H1 (cell line): Measurements from ENCODE around the gene CEMIP2. TPM values are rescaled to one million over a fixed set of nuclear protein-coding genes. Genes with fewer than 3 reads are reported as not detected.

Source experiments
- CTCF ChIA-PET: fragments of 300-600 bp; sonication (Branson Sonifier 250); formaldehyde crosslinking; loops from one replicate; lab custom pipeline; 2021; ENCODE audit not compliant: partially characterized antibody; lab: Charles Lee
- POLR2A ChIA-PET: fragments of 300-600 bp; sonication (Branson Sonifier 250); formaldehyde crosslinking; loops from one replicate; lab custom pipeline; 2021; ENCODE audit warnings: inconsistent platforms; ENCODE audit not compliant: partially characterized antibody; lab: Charles Lee
- DNase-seq, 2 experiments: peaks; one replicate each; pipeline versions ENCODE4 v3.0.0 to v3.0.0-alpha.2; 2010 to 2022; ENCODE audit warnings: low spot score in 2 of 2, low read depth in 1 of 2, mixed read lengths in 1 of 2
- FAIRE-seq: peaks from 2 replicates; lab custom pipeline; 2011; peaks lifted over from hg19 to GRCh38; lab: Jason Lieb, UNC
- H2AFZ ChIP-seq: 2 replicates; pipeline ENCODE4 v1.8.1; 2012; ENCODE audit warnings: low read length, inconsistent platforms
- H2AK5ac ChIP-seq: 2 replicates; pipeline ENCODE4 v1.6.1; 2013; ENCODE audit warnings: low read depth, low read length
- H2BK120ac ChIP-seq: replicated peaks from 2 replicates; pipeline ENCODE3; 2013; ENCODE audit warnings: low read depth, low read length, inconsistent platforms
- H2BK12ac ChIP-seq: 2 replicates; pipeline ENCODE4 v1.6.1; 2013; ENCODE audit warnings: low read depth, low read length
- H2BK15ac ChIP-seq: 2 replicates; pipeline ENCODE4 v1.6.1; 2013; ENCODE audit warnings: low read length
- H2BK20ac ChIP-seq: 2 replicates; pipeline ENCODE4 v1.6.1; 2013; ENCODE audit warnings: low read length
- H2BK5ac ChIP-seq: 2 replicates; pipeline ENCODE4 v1.6.1; 2013; ENCODE audit warnings: low read depth, low read length
- H3K14ac ChIP-seq: 2 replicates; pipeline ENCODE4 v1.6.1; 2013; ENCODE audit warnings: inconsistent platforms; ENCODE audit not compliant: insufficient read length
- H3K18ac ChIP-seq: 2 replicates; pipeline ENCODE4 v1.6.1; 2013; ENCODE audit warnings: low read length; ENCODE audit errors: extremely low read depth
- H3K23ac ChIP-seq: 2 replicates; pipeline ENCODE4 v1.6.1; 2013; ENCODE audit warnings: inconsistent platforms; ENCODE audit not compliant: insufficient read length
- H3K23me2 ChIP-seq: 2 replicates; pipeline ENCODE4 v1.6.1; 2013; ENCODE audit warnings: low read depth, low read length
- H3K27ac ChIP-seq: 2 replicates; pipeline ENCODE4 v1.6.1; 2011; ENCODE audit warnings: low read depth, low read length, inconsistent platforms
- H3K27me3 ChIP-seq, 4 experiments: replicated peaks in 1 of 4; 1 replicate in 1 of 4; 2 replicates in 3 of 4; pipeline versions ENCODE4 v1.6.1 to v1.8.1; 2011 to 2013; ENCODE audit warnings: low read length in 3 of 4, mild to moderate bottlenecking in 3 of 4, inconsistent platforms in 2 of 4, mixed read lengths in 2 of 4, moderate library complexity in 1 of 4; ENCODE audit not compliant: control insufficient read depth in 3 of 4, insufficient read depth in 3 of 4; ENCODE audit errors: extremely low read depth in 1 of 4
- H3K36me3 ChIP-seq, 4 experiments: 2 replicates each; pipeline versions ENCODE4 v1.6.1 to v1.8.1; 2011 to 2013; ENCODE audit warnings: mild to moderate bottlenecking in 4 of 4, low read length in 3 of 4, moderate library complexity in 2 of 4, control low read depth in 1 of 4, inconsistent platforms in 1 of 4; ENCODE audit not compliant: insufficient read depth in 4 of 4, control insufficient read depth in 2 of 4
- H3K4ac ChIP-seq: replicated peaks from 2 replicates; pipeline ENCODE3; 2013; ENCODE audit warnings: low read length, low read depth, mixed read lengths, inconsistent platforms; ENCODE audit not compliant: insufficient read length
- H3K4me1 ChIP-seq, 4 experiments: replicated peaks in 1 of 4; 1 replicate in 1 of 4; 2 replicates in 3 of 4; pipeline versions ENCODE4 v1.6.1 to v1.8.1; 2011 to 2013; ENCODE audit warnings: low read length in 3 of 4, inconsistent platforms in 2 of 4, mixed read lengths in 1 of 4; ENCODE audit not compliant: insufficient read depth in 4 of 4, control insufficient read depth in 3 of 4
- H3K4me2 ChIP-seq, 2 experiments: 2 replicates each; pipeline versions ENCODE4 v1.6.1 to v1.8.1; 2011 to 2013; ENCODE audit warnings: low read depth in 2 of 2, low read length in 2 of 2, control low read depth in 1 of 2, inconsistent platforms in 1 of 2, mild to moderate bottlenecking in 1 of 2; ENCODE audit not compliant: insufficient read depth in 1 of 2
- H3K4me3 ChIP-seq, 4 experiments: fragments of 200-600, 300-600 bp in 1 of 4; sonication (generic), shearing (Covaris generic), sonication (Bioruptor Twin) in 1 of 4; 2 replicates each; pipeline versions ENCODE4 v1.5.1 to v1.8.1; 2011 to 2016; ENCODE audit warnings: low read length in 4 of 4, low read depth in 3 of 4, control low read depth in 2 of 4, inconsistent platforms in 2 of 4, mild to moderate bottlenecking in 2 of 4, mixed read lengths in 1 of 4, moderate library complexity in 1 of 4; ENCODE audit not compliant: insufficient read depth in 2 of 4; ENCODE audit errors: extremely low read depth in 1 of 4
- H3K56ac ChIP-seq: replicated peaks from 2 replicates; pipeline ENCODE3; 2013; ENCODE audit warnings: low read depth, mild to moderate bottlenecking, mixed read lengths, low read length, inconsistent platforms; ENCODE audit not compliant: insufficient read length
- H3K79me1 ChIP-seq: 2 replicates; pipeline ENCODE4 v1.6.1; 2013; ENCODE audit warnings: low read depth, low read length, control low read depth
- H3K79me2 ChIP-seq, 2 experiments: 2 replicates each; pipeline versions ENCODE4 v1.6.1 to v1.8.1; 2012 to 2013; ENCODE audit warnings: low read length in 2 of 2, mild to moderate bottlenecking in 2 of 2, inconsistent platforms in 1 of 2; ENCODE audit not compliant: insufficient read depth in 2 of 2, control insufficient read depth in 1 of 2
- H3K9ac ChIP-seq, 4 experiments: replicated peaks in 1 of 4; 1 replicate in 1 of 4; 2 replicates in 3 of 4; pipeline versions ENCODE4 v1.6.1 to v1.8.1; 2011 to 2013; ENCODE audit warnings: low read depth in 3 of 4, low read length in 3 of 4, control low read depth in 2 of 4, mild to moderate bottlenecking in 2 of 4, moderate library complexity in 2 of 4, inconsistent platforms in 1 of 4; ENCODE audit errors: extremely low read depth in 1 of 4
- H3K9me3 ChIP-seq, 2 experiments: 2 replicates each; pipeline versions ENCODE4 v1.6.1 to v1.8.1; 2012 to 2013; ENCODE audit warnings: mild to moderate bottlenecking in 2 of 2, moderate library complexity in 2 of 2, control low read depth in 1 of 2, inconsistent platforms in 1 of 2, low read depth in 1 of 2, low read length in 1 of 2, mixed read lengths in 1 of 2; ENCODE audit not compliant: insufficient read depth in 2 of 2
- H4K20me1 ChIP-seq, 2 experiments: replicated peaks in 1 of 2; 2 replicates each; pipeline versions ENCODE3 to v1.8.1; 2011 to 2013; ENCODE audit warnings: inconsistent platforms in 2 of 2, low read length in 2 of 2, mild to moderate bottlenecking in 1 of 2; ENCODE audit not compliant: insufficient read depth in 2 of 2, control insufficient read depth in 1 of 2
- H4K5ac ChIP-seq: 2 replicates; pipeline ENCODE4 v1.6.1; 2013; ENCODE audit warnings: low read length, low read depth, mixed read lengths, inconsistent platforms; ENCODE audit not compliant: insufficient read length
- H4K8ac ChIP-seq: 2 replicates; pipeline ENCODE4 v1.8.0; 2013; ENCODE audit warnings: mild to moderate bottlenecking, moderate library complexity, low read length, inconsistent platforms; ENCODE audit not compliant: insufficient read depth; ENCODE audit errors: extremely low read depth
- H4K91ac ChIP-seq: replicated peaks from 2 replicates; pipeline ENCODE3; 2013; ENCODE audit warnings: low read length, mixed read lengths, inconsistent platforms; ENCODE audit not compliant: insufficient read length
- BACH1 ChIP-seq: IDR thresholded peaks from 2 replicates; pipeline ENCODE4 v1.6.1; 2012; ENCODE audit warnings: low read length, improper control_type of control experiment
- GTF2F1 ChIP-seq: IDR thresholded peaks from 2 replicates; pipeline ENCODE4 v1.6.1; 2012; ENCODE audit warnings: low read depth, low read length, improper control_type of control experiment, borderline replicate concordance
- HDAC2 ChIP-seq, 2 experiments: fragments of 300-600 bp in 1 of 2; sonication (generic) in 1 of 2; IDR thresholded peaks; 2 replicates each; pipeline ENCODE4 v1.6.1; 2011 to 2012; ENCODE audit warnings: low read depth in 2 of 2, low read length in 2 of 2, mild to moderate bottlenecking in 2 of 2, moderate library complexity in 2 of 2, borderline replicate concordance in 1 of 2, inconsistent platforms in 1 of 2
- KDM5A ChIP-seq: fragments of 200-600 bp; IDR thresholded peaks from 2 replicates; pipeline ENCODE4 v1.7.1; 2012; ENCODE audit warnings: mild to moderate bottlenecking, low read length, inconsistent platforms, mixed read lengths
- MAFK ChIP-seq: IDR thresholded peaks from 2 replicates; pipeline ENCODE4 v1.6.1; 2012; ENCODE audit warnings: low read depth, mild to moderate bottlenecking, improper control_type of control experiment, low read length
- SIN3A ChIP-seq, 2 experiments: IDR thresholded peaks in 1 of 2; conservative IDR thresholded peaks in 1 of 2; 2 replicates each; pipeline ENCODE4 v1.6.1; 2011 to 2012; ENCODE audit warnings: low read length in 2 of 2, improper control_type of control experiment in 1 of 2, low read depth in 1 of 2, mild to moderate bottlenecking in 1 of 2
- SIRT6 ChIP-seq: IDR thresholded peaks from one replicate; pipeline ENCODE4 v1.7.1; 2012; ENCODE audit warnings: low read length, inconsistent platforms
- SIX5 ChIP-seq: IDR thresholded peaks from 2 replicates; pipeline ENCODE4 v1.6.1; 2011; ENCODE audit warnings: mild to moderate bottlenecking, low read depth, low read length
- SP2 ChIP-seq: IDR thresholded peaks from 2 replicates; pipeline ENCODE4 v1.6.1; 2012; ENCODE audit warnings: mild to moderate bottlenecking, low read length, inconsistent platforms
- TBP ChIP-seq: IDR thresholded peaks from 2 replicates; pipeline ENCODE4 v1.6.1; 2011; ENCODE audit warnings: low read depth, low read length, improper control_type of control experiment
- ZNF274 ChIP-seq: IDR thresholded peaks from 2 replicates; pipeline ENCODE4 v1.7.0; 2012; ENCODE audit warnings: low read length, borderline replicate concordance; ENCODE audit errors: extremely low read depth
- WGBS, 2 experiments: shearing (Covaris generic) in 1 of 2; methylation state at CpG; one replicate each; pipeline versions ENCODE4 v1.1.6 to v1.1.7; 2013 to 2015; ENCODE audit warnings: low lambda C conversion rate in 2 of 2, mixed read lengths in 2 of 2, inconsistent platforms in 1 of 2, low coverage in 1 of 2, missing lambda C conversion rate in 1 of 2; ENCODE audit not compliant: insufficient replicate concordance in 2 of 2, insufficient coverage in 1 of 2, insufficient read length in 1 of 2; ENCODE audit errors: extremely low coverage in 1 of 2, missing lambda C conversion rate in 1 of 2; 5-methylcytosine and 5-hydroxymethylcytosine counted together
- polyA plus RNA-seq, 7 experiments: library from polyadenylated mRNA; depleted of rRNA in 3 of 7; stranded (reverse) in 5 of 7; unstranded in 2 of 7; fragments of >200 nt in 5 of 7; fragments of 200-250 nt in 2 of 7; gene quantifications; 1 replicate in 5 of 7; 2 replicates in 1 of 7; 4 replicates in 1 of 7; pipeline versions ENCODE4 v1.2.1 to v1.2.3, GENCODE V29; 2011 to 2013; ENCODE audit warnings: missing spikeins in 2 of 7, mixed read lengths in 2 of 7
- total RNA-seq: library from RNA; stranded (reverse); fragmentation: NEBNext Ultra II Directional; extraction: Animal tissue kit (Norgen Biotek cat#: 25700); gene quantifications from 2 replicates; pipeline ENCODE4 v1.2.1, GENCODE V29; 2021

Gene CEMIP2
- total and polyA plus RNA-seq, 2 of the 8 experiments (the other 6 are each of a cell fraction or from before 2014, with no cell fraction given): 25.2 to 52.1 TPM

- Histone ChIP-seq H4K91ac (no peak overlapping the region), H3K36me3 (peaks cover 14 to 65% (median 28%) of the 10 kb centered on the region in 4 experiments), H4K5ac (no peak overlapping the region), H3K23me2 (no peaks in the 10 kb centered on the region), H2BK15ac (no peak overlapping the region), H3K56ac (no peak overlapping the region), H2AFZ (no peak overlapping the region), H3K23ac (no peak overlapping the region), H3K27me3 (no peaks in the 10 kb centered on the region), H3K9ac (no peak overlapping the region), H2BK5ac (no peak overlapping the region), H2BK12ac (no peak overlapping the region), H2BK20ac (no peak overlapping the region), H3K14ac (no peak overlapping the region), H3K18ac (no peak overlapping the region), H3K4me2 (no peak overlapping the region), H3K27ac (no peak overlapping the region), H3K4ac (no peak overlapping the region), H3K4me1 (no peaks in the 10 kb centered on the region), H3K79me1 (no peaks in the 10 kb centered on the region), H3K79me2 (no peaks in the 10 kb centered on the region), H4K20me1 (no peaks in the 10 kb centered on the region), H3K4me3 (no peak overlapping the region), H2BK120ac (no peak overlapping the region), H3K9me3 (no peaks in the 10 kb centered on the region), H2AK5ac (no peak overlapping the region), H4K8ac (no peak overlapping the region)
- WGBS, 2 experiments: 86% methylated on average over 1 of the region's 1 CpG; no CpG with 5 or more reads in 1 of the 2 experiments
- ChIA-PET CTCF (interaction anchor here (0.7 to 1.6 kb wide), 4 partner anchors 10 to 35 kb away, joined by 3 to 4 read pairs (median 3); no protein-coding TSS in a partner anchor), POLR2A (no interaction called here)
- no peak for DNase-seq
- no peak for FAIRE-seq
- no peak for TF ChIP-seq HDAC2 (IDR thresholded peaks at IDR 0.05; ENCODE audit: borderline replicate concordance in 1 of 2, low read depth in 2 of 2, low read length in 2 of 2)
- TF ChIP-seq SIX5: no peak
- TF ChIP-seq ZNF274: no peak
- TF ChIP-seq SIN3A (conservative IDR thresholded peaks at IDR 0.05 in 1 of 2, IDR thresholded peaks at IDR 0.05 in 1 of 2; ENCODE audit: low read depth in 1 of 2, low read length in 2 of 2): no peak
- TF ChIP-seq KDM5A: no peak
- no peak for TF ChIP-seq GTF2F1
- TF ChIP-seq SP2: no peak
- no peak for TF ChIP-seq TBP
- TF ChIP-seq SIRT6: no peak
- no peak for TF ChIP-seq BACH1
- TF ChIP-seq MAFK: no peak
These were observed 63.5 kb downstream of the CEMIP2 start for GRCh38 chr9:71704796-71705195.
